HUES6 (cell line): ENCODE results near the gene MCTP1.

Experiments used
- H3K27ac ChIP-seq: 2 replicates; pipeline ENCODE4 v1.7.0; 2013; ENCODE audit warnings: low read depth, mild to moderate bottlenecking, low read length, inconsistent platforms
- H3K27me3 ChIP-seq: 2 replicates; pipeline ENCODE4 v1.6.1; 2013; ENCODE audit warnings: low read length; ENCODE audit not compliant: control insufficient read depth, insufficient read depth
- H3K36me3 ChIP-seq: 2 replicates; pipeline ENCODE4 v1.6.1; 2013; ENCODE audit warnings: low read length; ENCODE audit not compliant: control insufficient read depth, insufficient read depth
- H3K4me1 ChIP-seq: 2 replicates; pipeline ENCODE4 v1.6.1; 2013; ENCODE audit warnings: low read length; ENCODE audit not compliant: control insufficient read depth, insufficient read depth
- H3K4me3 ChIP-seq: 2 replicates; pipeline ENCODE4 v1.5.1; 2013; ENCODE audit warnings: low read depth, low read length
- H3K9ac ChIP-seq: one replicate; pipeline ENCODE4 v1.6.1; 2013; ENCODE audit warnings: mild to moderate bottlenecking, low read length
- H3K9me3 ChIP-seq: 2 replicates; pipeline ENCODE4 v1.6.1; 2013; ENCODE audit warnings: low read depth, low read length; ENCODE audit not compliant: control insufficient read depth, insufficient read depth

Gene MCTP1

GRCh38 chr5:95032801-95033200 is 252.1 kb downstream of the MCTP1 start:
- no peaks in the 10 kb centered on the region for H3K36me3 ChIP-seq
- no peak overlapping the region for H3K4me3 ChIP-seq
- H3K9ac ChIP-seq, result no peak overlapping the region
- no peaks in the 10 kb centered on the region for H3K4me1 ChIP-seq
- no peak overlapping the region for H3K27ac ChIP-seq
- no peaks in the 10 kb centered on the region for H3K9me3 ChIP-seq
- H3K27me3 ChIP-seq, result no peaks in the 10 kb centered on the region

GRCh38 chr5:95029569-95030366 is 255.1 kb downstream of the MCTP1 start:
- Histone ChIP-seq H3K36me3 (no peaks in the 10 kb centered on the region), H3K9me3 (no peaks in the 10 kb centered on the region), H3K27me3 (no peaks in the 10 kb centered on the region), H3K4me1 (no peaks in the 10 kb centered on the region), H3K4me3 (no peak overlapping the region), H3K9ac (no peak overlapping the region), H3K27ac (no peak overlapping the region)

GRCh38 chr5:95027775-95028174 is 257.1 kb downstream of the MCTP1 start:
- no peak overlapping the region for H3K9ac ChIP-seq
- H3K36me3 ChIP-seq, result no peaks in the 10 kb centered on the region
- H3K27ac ChIP-seq, result no peak overlapping the region
- no peak overlapping the region for H3K4me3 ChIP-seq
- H3K4me1 ChIP-seq, result no peaks in the 10 kb centered on the region
- H3K27me3 ChIP-seq, result no peaks in the 10 kb centered on the region
- no peaks in the 10 kb centered on the region for H3K9me3 ChIP-seq

- Histone ChIP-seq H3K27ac (no peak overlapping the region), H3K9ac (no peak overlapping the region), H3K27me3 (no peaks in the 10 kb centered on the region), H3K36me3 (no peaks in the 10 kb centered on the region), H3K9me3 (no peaks in the 10 kb centered on the region), H3K4me1 (no peaks in the 10 kb centered on the region), H3K4me3 (no peak overlapping the region)
These were observed 257.7 kb downstream of the MCTP1 start for GRCh38 chr5:95027151-95027721.

GRCh38 chr5:95026718-95027117 is 258.2 kb downstream of the MCTP1 start:
- no peaks in the 10 kb centered on the region for H3K4me1 ChIP-seq
- no peaks in the 10 kb centered on the region for H3K36me3 ChIP-seq
- no peak overlapping the region for H3K9ac ChIP-seq
- H3K9me3 ChIP-seq, result no peaks in the 10 kb centered on the region
- H3K4me3 ChIP-seq, result no peak overlapping the region
- H3K27me3 ChIP-seq, result no peaks in the 10 kb centered on the region
- H3K27ac ChIP-seq, result no peak overlapping the region

- H3K9ac ChIP-seq, result no peak overlapping the region
- H3K9me3 ChIP-seq, result no peaks in the 10 kb centered on the region
- H3K4me1 ChIP-seq, result no peaks in the 10 kb centered on the region
- no peak overlapping the region for H3K4me3 ChIP-seq
- no peaks in the 10 kb centered on the region for H3K36me3 ChIP-seq
- no peaks in the 10 kb centered on the region for H3K27me3 ChIP-seq
- no peak overlapping the region for H3K27ac ChIP-seq
These were observed 261.8 kb downstream of the MCTP1 start for GRCh38 chr5:95022967-95023695.

GRCh38 chr5:95020345-95020744 is 264.5 kb downstream of the MCTP1 start:
- no peaks in the 10 kb centered on the region for H3K36me3 ChIP-seq
- no peaks in the 10 kb centered on the region for H3K9me3 ChIP-seq
- no peak overlapping the region for H3K27ac ChIP-seq
- no peaks in the 10 kb centered on the region for H3K27me3 ChIP-seq
- no peaks in the 10 kb centered on the region for H3K4me1 ChIP-seq
- no peak overlapping the region for H3K9ac ChIP-seq
- no peak overlapping the region for H3K4me3 ChIP-seq

GRCh38 chr5:95018946-95019345 is 265.9 kb downstream of the MCTP1 start:
- Histone ChIP-seq H3K36me3 (no peaks in the 10 kb centered on the region), H3K9me3 (no peaks in the 10 kb centered on the region), H3K4me3 (no peak overlapping the region), H3K4me1 (no peaks in the 10 kb centered on the region), H3K27me3 (no peaks in the 10 kb centered on the region), H3K9ac (no peak overlapping the region), H3K27ac (no peak overlapping the region)

- H3K36me3 ChIP-seq, result no peaks in the 10 kb centered on the region
- H3K4me3 ChIP-seq, result no peak overlapping the region
- H3K27me3 ChIP-seq, result no peaks in the 10 kb centered on the region
- H3K27ac ChIP-seq, result no peak overlapping the region
- no peaks in the 10 kb centered on the region for H3K9me3 ChIP-seq
- H3K4me1 ChIP-seq, result no peaks in the 10 kb centered on the region
- H3K9ac ChIP-seq, result no peak overlapping the region
These were observed 266.4 kb downstream of the MCTP1 start for GRCh38 chr5:95018511-95018910.

- Histone ChIP-seq H3K27ac (no peak overlapping the region), H3K27me3 (no peaks in the 10 kb centered on the region), H3K9me3 (peaks cover 11% of the 10 kb centered on the region), H3K36me3 (no peaks in the 10 kb centered on the region), H3K4me3 (no peak overlapping the region), H3K9ac (no peak overlapping the region), H3K4me1 (no peaks in the 10 kb centered on the region)
These were observed 275.1 kb downstream of the MCTP1 start for GRCh38 chr5:95009812-95010211.

GRCh38 chr5:95007921-95008597 is 276.8 kb downstream of the MCTP1 start:
- H3K9me3 ChIP-seq, result peaks cover 28% of the 10 kb centered on the region
- H3K27ac ChIP-seq, result no peak overlapping the region
- no peak overlapping the region for H3K4me3 ChIP-seq
- no peaks in the 10 kb centered on the region for H3K36me3 ChIP-seq
- no peak overlapping the region for H3K9ac ChIP-seq
- no peaks in the 10 kb centered on the region for H3K27me3 ChIP-seq
- no peaks in the 10 kb centered on the region for H3K4me1 ChIP-seq
